Parathyroid adenoma (tissue), 2 donors: ENCODE measurements around the gene ERBB2.
A peak's percentile ranks its signal among the peaks of the same experiment; 100 is the strongest.

ENCODE experiments used
- H2AFZ ChIP-seq: fragments of 300-600 bp; sonication (generic); one replicate; pipeline ENCODE4 v1.7.0; 2017; ENCODE audit warnings: antibody characterized with exemption, mild to moderate bottlenecking
- H3K27ac ChIP-seq: fragments of 300-600 bp; sonication (generic); one replicate; pipeline ENCODE4 v1.7.0; 2017
- H3K27me3 ChIP-seq: fragments of 300-600 bp; sonication (generic); one replicate; pipeline ENCODE4 v1.7.0; 2017; ENCODE audit warnings: low read length; ENCODE audit not compliant: control insufficient read depth, insufficient read depth
- H3K36me3 ChIP-seq: fragments of 300-600 bp; sonication (generic); one replicate; pipeline ENCODE4 v1.7.0; 2017; ENCODE audit warnings: low read length; ENCODE audit not compliant: control insufficient read depth, insufficient read depth
- H3K4me1 ChIP-seq: fragments of 300-600 bp; sonication (generic); one replicate; pipeline ENCODE4 v1.7.0; 2017; ENCODE audit warnings: control low read depth
- H3K4me2 ChIP-seq: fragments of 300-600 bp; sonication (generic); one replicate; pipeline ENCODE4 v1.7.0; 2017; ENCODE audit warnings: low read length
- H3K4me3 ChIP-seq: fragments of 300-600 bp; sonication (generic); one replicate; pipeline ENCODE4 v1.7.0; 2017; ENCODE audit warnings: low read depth, low read length
- H3K79me2 ChIP-seq: fragments of 300-600 bp; sonication (generic); one replicate; pipeline ENCODE4 v1.7.0; 2017; ENCODE audit warnings: control low read depth
- H3K9ac ChIP-seq: fragments of 300-600 bp; sonication (generic); one replicate; pipeline ENCODE4 v1.7.0; 2017; ENCODE audit warnings: mild to moderate bottlenecking
- H3K9me3 ChIP-seq: fragments of 300-600 bp; sonication (generic); one replicate; pipeline ENCODE4 v1.7.0; 2017; ENCODE audit warnings: low read length; ENCODE audit not compliant: control insufficient read depth
- TF ChIP-seq, protein P1 (sequence below): fragments of 300-600 bp; sonication (generic); IDR thresholded peaks from one replicate; pipeline ENCODE4 v1.7.0; 2017; ENCODE audit warnings: antibody characterized with exemption, mild to moderate bottlenecking
- donor health status: primary hyperparathyroidism.

Gene ERBB2

DNA sequence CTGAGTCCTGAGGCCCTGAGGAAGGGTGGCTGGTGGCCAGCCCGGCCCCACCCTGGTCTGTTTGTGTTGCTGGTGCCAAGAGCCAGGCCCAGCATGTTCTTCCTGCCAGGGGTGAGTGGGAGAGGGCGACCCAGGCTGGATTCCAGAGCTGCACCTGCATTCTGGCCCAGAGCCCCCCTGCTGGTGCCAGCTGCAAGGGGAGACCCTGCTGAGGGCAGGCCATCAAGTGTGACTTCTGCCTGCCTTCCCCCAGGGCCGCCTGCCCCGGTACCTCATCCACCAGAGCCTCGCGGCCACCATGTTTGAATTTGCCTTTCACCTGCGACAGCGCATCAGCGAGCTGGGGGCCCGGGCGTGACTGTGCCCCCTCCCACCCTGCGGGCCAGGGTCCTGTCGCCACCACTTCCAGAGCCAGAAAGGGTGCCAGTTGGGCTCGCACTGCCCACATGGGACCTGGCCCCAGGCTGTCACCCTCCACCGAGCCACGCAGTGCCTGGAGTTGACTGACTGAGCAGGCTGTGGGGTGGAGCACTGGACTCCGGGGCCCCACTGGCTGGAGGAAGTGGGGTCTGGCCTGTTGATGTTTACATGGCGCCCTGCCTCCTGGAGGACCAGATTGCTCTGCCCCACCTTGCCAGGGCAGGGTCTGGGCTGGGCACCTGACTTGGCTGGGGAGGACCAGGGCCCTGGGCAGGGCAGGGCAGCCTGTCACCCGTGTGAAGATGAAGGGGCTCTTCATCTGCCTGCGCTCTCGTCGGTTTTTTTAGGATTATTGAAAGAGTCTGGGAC, 37.1 kb upstream of the ERBB2 start:
- no peak overlapping the region for H2AFZ ChIP-seq
- TF ChIP-seq, protein P1, sequence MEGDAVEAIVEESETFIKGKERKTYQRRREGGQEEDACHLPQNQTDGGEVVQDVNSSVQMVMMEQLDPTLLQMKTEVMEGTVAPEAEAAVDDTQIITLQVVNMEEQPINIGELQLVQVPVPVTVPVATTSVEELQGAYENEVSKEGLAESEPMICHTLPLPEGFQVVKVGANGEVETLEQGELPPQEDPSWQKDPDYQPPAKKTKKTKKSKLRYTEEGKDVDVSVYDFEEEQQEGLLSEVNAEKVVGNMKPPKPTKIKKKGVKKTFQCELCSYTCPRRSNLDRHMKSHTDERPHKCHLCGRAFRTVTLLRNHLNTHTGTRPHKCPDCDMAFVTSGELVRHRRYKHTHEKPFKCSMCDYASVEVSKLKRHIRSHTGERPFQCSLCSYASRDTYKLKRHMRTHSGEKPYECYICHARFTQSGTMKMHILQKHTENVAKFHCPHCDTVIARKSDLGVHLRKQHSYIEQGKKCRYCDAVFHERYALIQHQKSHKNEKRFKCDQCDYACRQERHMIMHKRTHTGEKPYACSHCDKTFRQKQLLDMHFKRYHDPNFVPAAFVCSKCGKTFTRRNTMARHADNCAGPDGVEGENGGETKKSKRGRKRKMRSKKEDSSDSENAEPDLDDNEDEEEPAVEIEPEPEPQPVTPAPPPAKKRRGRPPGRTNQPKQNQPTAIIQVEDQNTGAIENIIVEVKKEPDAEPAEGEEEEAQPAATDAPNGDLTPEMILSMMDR, result no peak
- no peaks in the 10 kb centered on the region for H3K79me2 ChIP-seq
- H3K9ac ChIP-seq, result no peak overlapping the region
- no peak overlapping the region for H3K4me3 ChIP-seq
- H3K4me1 ChIP-seq, result peaks cover 52% of the 10 kb centered on the region
- H3K9me3 ChIP-seq, result no peaks in the 10 kb centered on the region
- H3K27me3 ChIP-seq, result no peaks in the 10 kb centered on the region
- H3K4me2 ChIP-seq, result no peak overlapping the region
- H3K36me3 ChIP-seq, result no peaks in the 10 kb centered on the region
- peak overlapping the region; percentile 6 for H3K27ac ChIP-seq

GRCh38 chr17:39663340-39663687, 36.5 kb upstream of the ERBB2 start:
- no peaks in the 10 kb centered on the region for H3K9me3 ChIP-seq
- peaks cover 52% of the 10 kb centered on the region for H3K4me1 ChIP-seq
- H3K4me2 ChIP-seq, result no peak overlapping the region
- no peak overlapping the region for H3K4me3 ChIP-seq
- no peak overlapping the region for H2AFZ ChIP-seq
- H3K27me3 ChIP-seq, result no peaks in the 10 kb centered on the region
- H3K9ac ChIP-seq, result no peak overlapping the region
- TF ChIP-seq, protein P1, result no peak
- no peaks in the 10 kb centered on the region for H3K36me3 ChIP-seq
- H3K27ac ChIP-seq, result peak overlapping the region; percentile 74
- no peaks in the 10 kb centered on the region for H3K79me2 ChIP-seq

- H3K36me3 ChIP-seq, result no peaks in the 10 kb centered on the region
- H3K4me1 ChIP-seq, result peaks cover 55% of the 10 kb centered on the region
- H3K27me3 ChIP-seq, result no peaks in the 10 kb centered on the region
- H3K9ac ChIP-seq, result no peak overlapping the region
- no peak overlapping the region for H3K4me3 ChIP-seq
- H2AFZ ChIP-seq, result peak overlapping the region; percentile 11
- no peaks in the 10 kb centered on the region for H3K79me2 ChIP-seq
- H3K4me2 ChIP-seq, result no peak overlapping the region
- H3K27ac ChIP-seq, result peak overlapping the region; percentile 74
- H3K9me3 ChIP-seq, result no peaks in the 10 kb centered on the region
- TF ChIP-seq, protein P1, result no peak
Observed at GRCh38 chr17:39663688-39664580, 35.9 kb upstream of the ERBB2 start.

- H3K27me3 ChIP-seq, result no peaks in the 10 kb centered on the region
- peak within 1 kb of the TSS; percentile 74 for H3K27ac ChIP-seq
- no peak within 1 kb of the TSS for H3K4me3 ChIP-seq
Observed at GRCh38 chr17:39664581-39665561, 35.0 kb upstream of the ERBB2 start, which contains the start of gene TCAP. TSS of gene TCAP (plus strand) at chr17:39665349. CDS start at chr17:39665360, 11 bp downstream.

More at GRCh38 chr17:39664581-39665561, 35.0 kb upstream of the ERBB2 start, which contains the start of gene TCAP:
- Histone ChIP-seq H3K79me2 (no peaks in the 10 kb centered on the region), H3K4me2 (no peak within 1 kb of the TSS), H3K4me1 (peaks cover 55% of the 10 kb centered on the region), H2AFZ (peak within 1 kb of the TSS; percentile 57), H3K9me3 (no peaks in the 10 kb centered on the region), H3K9ac (no peak within 1 kb of the TSS), H3K36me3 (no peaks in the 10 kb centered on the region)
- TF ChIP-seq, protein P1, result no peak
